CD4-positive, alpha-beta T cell (primary cell): Measurements from ENCODE around the gene C6orf89. TPM values are rescaled to one million over a fixed set of nuclear protein-coding genes. Genes with fewer than 3 reads are reported as not detected.

ENCODE experiments used
- ATAC-seq: fragments of 200-7000 bp; cut with Tn5 transposase; one replicate; pipeline ENCODE4 v1.10.0; 2022; ENCODE audit warnings: mild to moderate bottlenecking; ENCODE audit not compliant: poor library complexity
- CTCF ChIA-PET: fragments of 350-600 bp; sonication (Branson Sonifier 250); formaldehyde crosslinking; loops from one replicate; lab custom pipeline; 2021; ENCODE audit warnings: antibody characterized with exemption, inconsistent platforms; lab: Charles Lee
- POLR2A ChIA-PET: fragments of 350-600 bp; sonication (Branson Sonifier 250); formaldehyde crosslinking; loops from one replicate; lab custom pipeline; 2021; ENCODE audit warnings: antibody characterized with exemption, inconsistent platforms; lab: Charles Lee
- DNase-seq, 14 experiments: peaks; one replicate each; pipeline ENCODE4 v3.0.0-alpha.2; 2013 to 2020; ENCODE audit warnings: mixed read lengths in 2 of 14
- H3K27ac ChIP-seq, 2 donors: one replicate each; pipeline versions ENCODE4 v1.5.1 to v1.7.0; 2013; ENCODE audit warnings: low read length in 2 of 2, low read depth in 1 of 2, mild to moderate bottlenecking in 1 of 2
- H3K27me3 ChIP-seq, 2 experiments: 1 replicate in 1 of 2; 2 replicates in 1 of 2; pipeline versions ENCODE4 v1.6.1 to v1.7.0; 2013; ENCODE audit warnings: low read length in 2 of 2, control low read depth in 1 of 2, mild to moderate bottlenecking in 1 of 2, moderate library complexity in 1 of 2; ENCODE audit not compliant: insufficient read depth in 2 of 2, control insufficient read depth in 1 of 2
- H3K36me3 ChIP-seq: one replicate; pipeline ENCODE4 v1.6.1; 2013; ENCODE audit warnings: low read length, control low read depth; ENCODE audit not compliant: insufficient read depth
- H3K4me1 ChIP-seq: one replicate; pipeline ENCODE4 v1.6.1; 2013; ENCODE audit warnings: low read length, control low read depth; ENCODE audit not compliant: insufficient read depth
- H3K4me3 ChIP-seq: one replicate; pipeline ENCODE4 v1.5.1; 2013; ENCODE audit warnings: mild to moderate bottlenecking, low read length, moderate library complexity
- H3K9me3 ChIP-seq, 2 experiments: 1 replicate in 1 of 2; 2 replicates in 1 of 2; pipeline versions ENCODE4 v1.6.1 to v1.7.0; 2013; ENCODE audit warnings: low read length in 2 of 2, mild to moderate bottlenecking in 2 of 2, control low read depth in 1 of 2, moderate library complexity in 1 of 2; ENCODE audit not compliant: control insufficient read depth in 1 of 2, insufficient read depth in 1 of 2
- H3K27ac Mint-ChIP-seq: one replicate; pipeline ENCODE4 v1.8.0; 2020; ENCODE audit warnings: mixed read lengths
- H3K27me3 Mint-ChIP-seq: one replicate; pipeline ENCODE4 v1.8.0; 2021; ENCODE audit warnings: mixed read lengths
- H3K36me3 Mint-ChIP-seq: one replicate; pipeline ENCODE4 v1.8.0; 2021; ENCODE audit warnings: low read depth, mixed read lengths
- H3K4me1 Mint-ChIP-seq: one replicate; pipeline ENCODE4 v1.8.0; 2021; ENCODE audit warnings: low read depth, mixed read lengths
- H3K4me3 Mint-ChIP-seq: one replicate; pipeline ENCODE4 v1.8.0; 2020; ENCODE audit warnings: mild to moderate bottlenecking, mixed read lengths
- H3K9me3 Mint-ChIP-seq: one replicate; pipeline ENCODE4 v1.8.0; 2020; ENCODE audit warnings: mixed read lengths
- CTCF ChIP-seq: fragments of 200-600 bp; IDR thresholded peaks from one replicate; pipeline ENCODE4 v1.8.0; 2022; ENCODE audit warnings: antibody characterized with exemption, mild to moderate bottlenecking
- intact Hi-C, 2 experiments: fragments of 100-400 bp; cut with DNase I in 1 of 2; cut with micrococcal nuclease in 1 of 2; formaldehyde crosslinking; loops; one replicate each; pipeline versions ENCODE4 v1.15.1 to v1.9.0; 2023 to 2025; cut with DNase I, micrococcal nuclease
- total RNA-seq, 174 experiments: library from RNA in 2 of 174; stranded (reverse) in 2 of 174; gene quantifications; one replicate each; pipeline ENCODE4 v1.2.3 and lab custom pipeline; 2021 to 2026

C6orf89 gene
- total RNA-seq, 2 experiments from 2014 or later, result 23.7 to 24.0 TPM

- ATAC-seq, result no peak
- H3K27me3 Mint-ChIP-seq, result no peaks in the 10 kb centered on the region
- ChIA-PET CTCF (no interaction called here), POLR2A (no interaction called here)
- no peak for TF ChIP-seq CTCF
- intact Hi-C loops, result no loop called here
- no peak overlapping the region for H3K4me3 ChIP-seq
- no peaks in the 10 kb centered on the region for H3K9me3 Mint-ChIP-seq
- H3K27ac Mint-ChIP-seq, result no peak overlapping the region
- H3K4me1 ChIP-seq, result peaks cover under 1% of the 10 kb centered on the region
- H3K4me3 Mint-ChIP-seq, result no peak overlapping the region
- H3K27ac ChIP-seq, result no peak overlapping the region
- H3K36me3 ChIP-seq, result peaks cover 36% of the 10 kb centered on the region
- no peaks in the 10 kb centered on the region for H3K27me3 ChIP-seq
- peaks cover 73% of the 10 kb centered on the region for H3K36me3 Mint-ChIP-seq
- no peaks in the 10 kb centered on the region for H3K9me3 ChIP-seq
- peaks cover 28% of the 10 kb centered on the region for H3K4me1 Mint-ChIP-seq
- DNase-seq, result no peak
Measured at GRCh38 chr6:36862164-36862847, 23.4 kb upstream of the C6orf89 start.

GRCh38 chr6:36862848-36863382 lies 22.8 kb upstream of the C6orf89 start:
- peaks cover 42% of the 10 kb centered on the region for H3K36me3 ChIP-seq
- Mint-ChIP-seq H3K27me3 (no peaks in the 10 kb centered on the region), H3K4me1 (peaks cover 35% of the 10 kb centered on the region), H3K36me3 (peaks cover 75% of the 10 kb centered on the region), H3K27ac (no peak overlapping the region), H3K4me3 (no peak overlapping the region), H3K9me3 (no peaks in the 10 kb centered on the region)
- no peak for TF ChIP-seq CTCF
- no peak overlapping the region for H3K27ac ChIP-seq
- intact Hi-C loops, result no loop called here
- H3K27me3 ChIP-seq, result no peaks in the 10 kb centered on the region
- no peaks in the 10 kb centered on the region for H3K9me3 ChIP-seq
- ATAC-seq (no peak), DNase-seq (no peak)
- CTCF ChIA-PET, result no interaction called here
- H3K4me1 ChIP-seq, result peaks cover 4% of the 10 kb centered on the region
- POLR2A ChIA-PET, result interaction anchor here (1.0 kb wide), 1 partner anchor 12 kb away, joined by 4 read pairs; the partner anchor contains the start of gene PPIL1
- H3K4me3 ChIP-seq, result no peak overlapping the region

- peaks cover 41% of the 10 kb centered on the region for H3K4me1 Mint-ChIP-seq
- DNase-seq, result no peak
- Histone ChIP-seq H3K36me3 (peaks cover 42% of the 10 kb centered on the region), H3K4me1 (peaks cover 4% of the 10 kb centered on the region), H3K4me3 (no peak overlapping the region), H3K27me3 (no peaks in the 10 kb centered on the region), H3K27ac (no peak overlapping the region), H3K9me3 (no peaks in the 10 kb centered on the region)
- TF ChIP-seq CTCF, result no peak
- POLR2A ChIA-PET, result interaction anchor here (1.0 kb wide), 1 partner anchor 11 kb away, joined by 4 read pairs; the partner anchor contains the start of gene PPIL1
- H3K36me3 Mint-ChIP-seq, result peaks cover 77% of the 10 kb centered on the region
- H3K27me3 Mint-ChIP-seq, result no peaks in the 10 kb centered on the region
- intact Hi-C loops, result no loop called here
- ATAC-seq, result no peak
- H3K4me3 Mint-ChIP-seq, result no peak overlapping the region
- no peak overlapping the region for H3K27ac Mint-ChIP-seq
- H3K9me3 Mint-ChIP-seq, result no peaks in the 10 kb centered on the region
- CTCF ChIA-PET, result interaction anchor here (1.5 kb wide), 1 partner anchor 13 kb away, joined by 5 read pairs; no protein-coding TSS in a partner anchor
Measured at GRCh38 chr6:36863670-36864540, 21.8 kb upstream of the C6orf89 start.
